ENCODE data around the gene SLC22A5. TPM values are rescaled to one million over a fixed set of nuclear protein-coding genes. Genes with fewer than 3 reads are reported as not detected.

Gene SLC22A5
- total RNA-seq, 1 experiment from 2014 or later, result 3.6 TPM

- DNase-seq (ENCODE audit: low spot score), result no peak
- ChIA-PET CTCF (interaction anchor here (1.0 to 1.6 kb wide), 2 partner anchors 9 to 33 kb away, joined by 4 read pairs; no protein-coding TSS in a partner anchor), POLR2A (no interaction called here)
- ATAC-seq, result no peak
- H3K4me3 Mint-ChIP-seq, result no peak overlapping the region
- no peaks in the 10 kb centered on the region for H3K36me3 Mint-ChIP-seq
- no peaks in the 10 kb centered on the region for H3K9me3 Mint-ChIP-seq
- TF ChIP-seq RORB (CRISPR knock-in tag; IDR thresholded peaks at IDR 0.05) (no peak), NFE2L1 (CRISPR knock-in tag; IDR thresholded peaks at IDR 0.05) (no peak), MXD4 (CRISPR knock-in tag; IDR thresholded peaks at IDR 0.05; ENCODE audit: borderline replicate concordance) (no peak), FOXP4 (CRISPR knock-in tag; IDR thresholded peaks at IDR 0.05) (no peak), ZNF138 (CRISPR knock-in tag; conservative IDR thresholded peaks at IDR 0.05) (no peak), USF1 (CRISPR knock-in tag; IDR thresholded peaks at IDR 0.05) (no peak), SMAD3 (CRISPR knock-in tag; IDR thresholded peaks at IDR 0.05; ENCODE audit: borderline replicate concordance) (no peak), NR3C1 (CRISPR knock-in tag; conservative IDR thresholded peaks at IDR 0.05; ENCODE audit: low read depth) (no peak), CREB1 (CRISPR knock-in tag; IDR thresholded peaks at IDR 0.05) (no peak)
- TF ChIP-seq, protein P1, sequence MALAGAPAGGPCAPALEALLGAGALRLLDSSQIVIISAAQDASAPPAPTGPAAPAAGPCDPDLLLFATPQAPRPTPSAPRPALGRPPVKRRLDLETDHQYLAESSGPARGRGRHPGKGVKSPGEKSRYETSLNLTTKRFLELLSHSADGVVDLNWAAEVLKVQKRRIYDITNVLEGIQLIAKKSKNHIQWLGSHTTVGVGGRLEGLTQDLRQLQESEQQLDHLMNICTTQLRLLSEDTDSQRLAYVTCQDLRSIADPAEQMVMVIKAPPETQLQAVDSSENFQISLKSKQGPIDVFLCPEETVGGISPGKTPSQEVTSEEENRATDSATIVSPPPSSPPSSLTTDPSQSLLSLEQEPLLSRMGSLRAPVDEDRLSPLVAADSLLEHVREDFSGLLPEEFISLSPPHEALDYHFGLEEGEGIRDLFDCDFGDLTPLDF (CRISPR knock-in tag; IDR thresholded peaks at IDR 0.05), result no peak
- H3K27ac Mint-ChIP-seq, result no peak overlapping the region
- no peaks in the 10 kb centered on the region for H3K27me3 Mint-ChIP-seq (ENCODE audit: low read depth)
- no peaks in the 10 kb centered on the region for H3K4me1 Mint-ChIP-seq
Observed at GRCh38 chr5:132377738-132378137, 8.2 kb downstream of the SLC22A5 start.

DNA sequence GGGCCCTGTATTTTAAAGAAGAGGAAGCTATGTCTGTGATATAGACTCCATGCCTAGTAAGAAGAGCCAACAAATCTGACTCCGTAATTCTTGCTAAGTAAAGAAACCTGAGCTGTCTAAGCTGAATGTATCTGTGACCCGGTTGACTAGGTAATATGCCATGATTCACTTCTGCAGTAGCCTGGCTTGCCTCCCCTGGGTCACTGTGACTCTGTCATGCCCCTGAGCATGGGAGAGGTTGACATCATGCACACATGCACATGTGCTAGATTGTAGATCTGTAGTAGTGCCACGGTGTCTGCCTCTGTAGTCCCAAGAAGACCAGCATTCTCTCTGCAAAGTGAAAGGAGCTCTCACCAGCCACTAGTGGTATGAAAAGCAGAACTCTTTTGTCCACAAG is 9.1 kb downstream of the SLC22A5 start:
- CTCF ChIA-PET, result interaction anchor here (0.8 to 1.6 kb wide), 3 partner anchors 8 to 122 kb away, joined by 3 to 4 read pairs (median 4); no protein-coding TSS in a partner anchor
- DNase-seq (ENCODE audit: low spot score), result no peak
- TF ChIP-seq STAT6 (CRISPR knock-in tag; conservative IDR thresholded peaks at IDR 0.05; ENCODE audit: low read depth) (no peak), ATF2 (CRISPR knock-in tag; IDR thresholded peaks at IDR 0.05; ENCODE audit: borderline replicate concordance, low read depth) (no peak), ZNF317 (CRISPR knock-in tag; IDR thresholded peaks at IDR 0.05; ENCODE audit: borderline replicate concordance, low read depth) (no peak), ZNF532 (CRISPR knock-in tag; IDR thresholded peaks at IDR 0.05; ENCODE audit: borderline replicate concordance) (no peak), USF1 (CRISPR knock-in tag; IDR thresholded peaks at IDR 0.05) (no peak), RORB (CRISPR knock-in tag; IDR thresholded peaks at IDR 0.05) (no peak), TEAD4 (CRISPR knock-in tag; IDR thresholded peaks at IDR 0.05) (no peak), MXD4 (CRISPR knock-in tag; IDR thresholded peaks at IDR 0.05; ENCODE audit: borderline replicate concordance) (no peak), ZNF121 (CRISPR knock-in tag; IDR thresholded peaks at IDR 0.05) (no peak), FOXP1 (CRISPR knock-in tag; IDR thresholded peaks at IDR 0.05; ENCODE audit: borderline replicate concordance) (no peak), ZSCAN18 (CRISPR knock-in tag; IDR thresholded peaks at IDR 0.05) (no peak), SMAD4 (CRISPR knock-in tag; IDR thresholded peaks at IDR 0.05) (no peak), SOX15 (CRISPR knock-in tag; IDR thresholded peaks at IDR 0.05) (no peak), ZNF138 (CRISPR knock-in tag; conservative IDR thresholded peaks at IDR 0.05) (no peak)

More for the DNA sequence above, 9.1 kb downstream of the SLC22A5 start:
- Mint-ChIP-seq H3K4me3 (no peak overlapping the region), H3K27ac (no peak overlapping the region), H3K4me1 (no peaks in the 10 kb centered on the region), H3K9me3 (no peaks in the 10 kb centered on the region), H3K27me3 (ENCODE audit: low read depth) (no peaks in the 10 kb centered on the region), H3K36me3 (no peaks in the 10 kb centered on the region)
- POLR2A ChIA-PET, result no interaction called here
- no peak for ATAC-seq

All from WTC11 (cell line).